HFF-Myc (cell line): ENCODE results near the gene TRIM65.

Experiments
- DNase-seq: peaks from one replicate; pipeline ENCODE4 v3.0.0-alpha.2; 2011; ENCODE audit warnings: low read depth; ENCODE audit errors: extremely low read depth
- H3K4me3 ChIP-seq: replicated peaks from 2 replicates; pipeline ENCODE4 v1.5.1; 2011; ENCODE audit warnings: low read depth, mild to moderate bottlenecking, control low read depth, low read length
- TF ChIP-seq, protein P1 (sequence below): IDR thresholded peaks from 2 replicates; pipeline ENCODE4 v1.5.1; 2012; ENCODE audit warnings: mild to moderate bottlenecking, low read depth, low read length, control low read depth; ENCODE audit errors: missing control alignments

Gene TRIM65

DNA sequence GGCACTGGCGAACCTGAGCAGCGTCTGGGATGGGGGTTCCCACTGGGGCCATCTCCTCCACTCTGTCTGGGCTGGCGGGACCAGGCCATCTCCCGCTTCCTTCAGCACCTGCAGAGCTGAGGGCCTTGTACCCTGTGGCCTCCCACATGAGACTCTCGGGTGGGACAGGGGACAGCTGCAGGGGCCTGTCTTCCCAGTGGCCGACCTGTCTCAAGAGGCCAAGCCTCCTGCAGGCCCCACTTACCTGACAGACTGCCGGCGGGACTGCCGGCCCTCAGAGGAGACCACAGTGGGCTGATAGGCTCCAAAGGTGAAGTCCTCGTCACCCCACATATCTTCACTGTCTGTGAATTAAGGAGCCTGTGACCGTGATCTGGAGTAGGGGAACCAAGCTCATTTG, 28.4 kb upstream of the TRIM65 start:
- no peak for DNase-seq
- TF ChIP-seq, protein P1, sequence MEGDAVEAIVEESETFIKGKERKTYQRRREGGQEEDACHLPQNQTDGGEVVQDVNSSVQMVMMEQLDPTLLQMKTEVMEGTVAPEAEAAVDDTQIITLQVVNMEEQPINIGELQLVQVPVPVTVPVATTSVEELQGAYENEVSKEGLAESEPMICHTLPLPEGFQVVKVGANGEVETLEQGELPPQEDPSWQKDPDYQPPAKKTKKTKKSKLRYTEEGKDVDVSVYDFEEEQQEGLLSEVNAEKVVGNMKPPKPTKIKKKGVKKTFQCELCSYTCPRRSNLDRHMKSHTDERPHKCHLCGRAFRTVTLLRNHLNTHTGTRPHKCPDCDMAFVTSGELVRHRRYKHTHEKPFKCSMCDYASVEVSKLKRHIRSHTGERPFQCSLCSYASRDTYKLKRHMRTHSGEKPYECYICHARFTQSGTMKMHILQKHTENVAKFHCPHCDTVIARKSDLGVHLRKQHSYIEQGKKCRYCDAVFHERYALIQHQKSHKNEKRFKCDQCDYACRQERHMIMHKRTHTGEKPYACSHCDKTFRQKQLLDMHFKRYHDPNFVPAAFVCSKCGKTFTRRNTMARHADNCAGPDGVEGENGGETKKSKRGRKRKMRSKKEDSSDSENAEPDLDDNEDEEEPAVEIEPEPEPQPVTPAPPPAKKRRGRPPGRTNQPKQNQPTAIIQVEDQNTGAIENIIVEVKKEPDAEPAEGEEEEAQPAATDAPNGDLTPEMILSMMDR = no peak
- no peak overlapping the region for H3K4me3 ChIP-seq

GRCh38 chr17:75922963-75923874, 26.5 kb upstream of the TRIM65 start:
- H3K4me3 ChIP-seq = no peak overlapping the region
- DNase-seq = no peak
- TF ChIP-seq, protein P1 = no peak

DNA sequence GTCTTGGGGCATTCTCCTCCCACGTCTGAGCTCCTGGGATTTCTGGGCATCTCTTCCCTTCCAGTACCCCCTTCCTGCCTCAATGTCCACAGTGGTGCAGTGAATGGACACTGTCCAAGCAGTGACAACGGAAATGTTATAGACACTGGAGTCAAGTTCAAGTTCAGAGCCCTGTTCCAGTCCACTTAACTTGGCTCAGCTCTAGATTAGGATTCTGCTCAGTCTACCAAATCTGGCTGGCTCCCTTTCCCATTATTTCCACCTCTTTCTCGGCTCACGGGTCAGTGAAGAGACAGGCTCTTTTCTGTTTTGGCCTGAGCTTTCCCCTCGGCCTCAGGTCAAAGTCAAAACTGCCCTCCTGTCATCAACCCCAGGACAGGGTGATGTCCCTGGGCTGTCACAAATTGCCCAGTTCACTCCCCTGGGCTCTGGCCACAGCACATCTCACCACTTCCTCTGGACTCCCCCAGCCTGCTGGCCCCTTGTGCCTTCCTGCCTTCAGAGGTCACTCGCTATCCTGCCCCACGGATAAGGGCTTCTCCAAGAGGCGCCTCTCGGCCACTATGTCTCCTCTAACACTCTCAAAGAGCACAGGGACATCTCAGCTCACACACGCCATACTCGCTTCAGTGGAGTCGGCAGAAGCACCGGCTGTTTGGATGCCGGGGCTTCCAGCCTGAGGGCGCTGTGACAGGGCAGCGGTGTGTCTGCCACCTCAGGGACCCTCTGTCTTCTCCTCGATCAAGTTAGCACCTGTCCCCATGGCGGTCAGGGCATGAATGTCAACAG, 25.6 kb upstream of the TRIM65 start:
- H3K4me3 ChIP-seq = no peak overlapping the region
- no peak for DNase-seq
- TF ChIP-seq, protein P1 = no peak

- H3K4me3 ChIP-seq = no peak overlapping the region
- TF ChIP-seq, protein P1 = no peak
- DNase-seq = no peak
Measured at GRCh38 chr17:75921596-75921995, 24.8 kb upstream of the TRIM65 start.

- no peak for DNase-seq
- TF ChIP-seq, protein P1 = no peak
- H3K4me3 ChIP-seq = no peak overlapping the region
Measured at GRCh38 chr17:75920045-75920560, 23.4 kb upstream of the TRIM65 start.

DNA sequence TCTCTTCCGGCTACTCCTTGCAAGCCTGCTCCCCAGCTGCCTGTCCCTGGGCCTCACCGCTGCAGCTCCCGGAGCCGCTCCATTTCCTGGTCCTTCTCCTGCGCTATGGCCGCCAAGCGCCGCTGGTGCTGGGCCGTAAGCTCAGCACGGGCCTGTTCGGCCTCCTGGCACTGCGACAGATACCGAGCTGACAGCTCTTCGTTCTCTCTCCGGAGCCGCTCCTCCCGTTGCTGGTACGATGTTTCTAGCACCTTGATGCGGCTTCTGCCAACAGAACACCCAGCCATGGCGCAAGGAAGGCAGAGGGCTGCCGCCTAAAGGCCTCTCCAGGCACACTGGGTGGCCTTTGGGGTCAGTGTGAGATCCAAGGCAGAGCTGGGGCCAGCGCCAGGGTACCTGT, 22.9 kb upstream of the TRIM65 start:
- TF ChIP-seq, protein P1 = no peak
- no peak overlapping the region for H3K4me3 ChIP-seq

More for the DNA sequence above, 22.9 kb upstream of the TRIM65 start:
- no peak for DNase-seq
